ENCODE measurements around the gene UBE3C. TPM values are rescaled to one million over a fixed set of nuclear protein-coding genes. Genes with fewer than 3 reads are reported as not detected.

Gene UBE3C
- total RNA-seq, 4 donors from 2014 or later = 66.1 to 93.3 (median 85.5) TPM

GRCh38 chr7:157313645-157314044 lies 174.9 kb downstream of the UBE3C start:
- peaks cover 0 to 4% (median 0%) of the 10 kb centered on the region in 4 donors for H3K27me3 ChIP-seq
- WGBS = 92% methylated on average over 15 of the region's 15 CpGs
- H3K4me3 ChIP-seq = no peak overlapping the region
- H3K9me3 ChIP-seq = no peaks in the 10 kb centered on the region
- no peaks in the 10 kb centered on the region for H3K36me3 ChIP-seq
- DNase-seq (ENCODE audit: extremely low spot score) = no peak
- no peak for TF ChIP-seq CTCF (IDR thresholded peaks at IDR 0.05)
- TF ChIP-seq POLR2AphosphoS5 (IDR thresholded peaks at IDR 0.05) = no peak
- no peak for TF ChIP-seq EP300 (IDR thresholded peaks at IDR 0.05)
- TF ChIP-seq POLR2A (IDR thresholded peaks at IDR 0.05; ENCODE audit: low read depth) = no peak
- intact Hi-C loops (cut with DNase I) = no loop called here
- H3K4me1 ChIP-seq = peaks cover 0 to 8% (median 4%) of the 10 kb centered on the region in 4 donors
- H3K27ac ChIP-seq (replicated peaks in 1 of 4) = no peak overlapping the region

- H3K36me3 ChIP-seq = no peaks in the 10 kb centered on the region
- no peaks in the 10 kb centered on the region for H3K27me3 ChIP-seq
- H3K4me3 ChIP-seq = no peak overlapping the region
- H3K4me1 ChIP-seq = peaks cover 0 to 6% (median 0%) of the 10 kb centered on the region in 4 donors
- H3K9me3 ChIP-seq = no peaks in the 10 kb centered on the region
- intact Hi-C loops (cut with DNase I) = no loop called here
- peak overlapping the region in 1 of 4 donors; percentile 3 for H3K27ac ChIP-seq (replicated peaks in 1 of 4)
- TF ChIP-seq POLR2A (IDR thresholded peaks at IDR 0.05; ENCODE audit: low read depth) = no peak
- no peak for TF ChIP-seq POLR2AphosphoS5 (IDR thresholded peaks at IDR 0.05)
- TF ChIP-seq EP300 (IDR thresholded peaks at IDR 0.05) = no peak
- no peak for TF ChIP-seq CTCF (IDR thresholded peaks at IDR 0.05)
- DNase-seq (ENCODE audit: extremely low spot score) = no peak
- WGBS = 66% methylated on average over 14 of the region's 14 CpGs
Measured at GRCh38 chr7:157318015-157318706, 179.4 kb downstream of the UBE3C start.

Small RNA genes lying within 50 kb of the gene (small RNA-seq; reads per million reads assigned to genes)
- gene AC004975.1 = 0 reads per million in 3 donors

Other genes with a start within 250 kb of the UBE3C start
- gene LMBR1, start 245.7 kb upstream of the UBE3C start, total RNA-seq = 10 to 100 TPM; 38.0 to 81.3 (median 56.4) TPM
- 10 to 100 TPM; 12.6 to 20.8 (median 16.3) TPM for gene NOM1, start 189.2 kb upstream of the UBE3C start, total RNA-seq
- gene MNX1, start 128.3 kb upstream of the UBE3C start, total RNA-seq = not detected
- gene DNAJB6, start 198.1 kb downstream of the UBE3C start, total RNA-seq = 100 to 1,000 TPM; 103 to 151 (median 139) TPM

All from esophagus muscularis mucosa (tissue), 4 donors.